ENCODE data around the gene NAB1.

NAB1 gene

DNA sequence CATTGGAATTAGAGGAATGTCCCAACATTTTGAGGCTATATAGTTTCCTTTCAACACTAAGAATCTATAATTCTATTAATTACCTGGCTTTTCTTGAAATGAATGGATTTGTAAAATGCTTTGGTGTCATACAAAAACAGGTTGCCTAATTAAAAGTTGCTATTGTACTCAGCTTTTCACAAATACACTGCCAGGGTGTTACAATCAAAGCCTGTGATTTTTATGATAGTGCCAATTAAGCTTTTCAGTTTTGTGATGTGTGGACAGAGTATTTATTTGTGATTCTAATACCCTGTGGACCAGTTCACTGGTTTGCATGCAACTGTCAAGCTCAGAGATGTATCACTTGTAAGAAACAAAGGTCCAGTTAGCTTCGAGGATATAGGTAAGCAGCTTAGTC, 71.8 kb downstream of the NAB1 start:
- H3K4ac ChIP-seq (ENCODE audit: low read depth in 1 of 2, low read length in 2 of 2) = no peak overlapping the region
- peaks cover 6% of the 10 kb centered on the region for H3K4me1 ChIP-seq (ENCODE audit: control insufficient read depth, insufficient read depth, low read depth, low read length)
- H4K91ac ChIP-seq (ENCODE audit: low read length) = no peak overlapping the region
- H3K27me3 ChIP-seq (ENCODE audit: control insufficient read depth in 1 of 2, insufficient read depth in 1 of 2, low read length in 2 of 2) = peaks cover 0 to 16% of the 10 kb centered on the region in 2 experiments
- no peak overlapping the region for H3K18ac ChIP-seq (ENCODE audit: low read depth in 1 of 2, low read length in 2 of 2)
- no peak overlapping the region for H2BK12ac ChIP-seq (ENCODE audit: low read length in 2 of 2)
- no peak overlapping the region for H3K14ac ChIP-seq (ENCODE audit: low read length in 2 of 2)
- DNase-seq = no peak
- H3K4me2 ChIP-seq (ENCODE audit: low read length, poor library complexity, severe bottlenecking) = no peak overlapping the region
- no peak overlapping the region for H2BK120ac ChIP-seq (ENCODE audit: low read depth, low read length)
- no peak overlapping the region for H4K8ac ChIP-seq (ENCODE audit: low read length)
- H2BK5ac ChIP-seq (ENCODE audit: low read depth, low read length, poor library complexity, severe bottlenecking) = no peak overlapping the region
- no peak overlapping the region for H2AK5ac ChIP-seq (ENCODE audit: low read length, severe bottlenecking)
- H3K4me3 ChIP-seq (ENCODE audit: insufficient read depth in 1 of 2, low read depth in 1 of 2, low read length in 2 of 2) = no peak overlapping the region
- H3K9ac ChIP-seq (ENCODE audit: low read length) = no peak overlapping the region
- H3K23ac ChIP-seq (ENCODE audit: low read length in 2 of 2) = no peak overlapping the region
- H3K36me3 ChIP-seq (ENCODE audit: control insufficient read depth in 1 of 2, insufficient read depth in 2 of 2, low read depth in 1 of 2, low read length in 2 of 2) = no peaks in the 10 kb centered on the region
- no peak overlapping the region for H2BK15ac ChIP-seq (ENCODE audit: low read depth, poor library complexity, severe bottlenecking)
- H2AFZ ChIP-seq (ENCODE audit: low read depth, low read length) = no peak overlapping the region
- H3K27ac ChIP-seq (ENCODE audit: low read length, poor library complexity, severe bottlenecking) = no peak overlapping the region
- WGBS = 86% methylated on average over 1 of the region's 1 CpG
- no peaks in the 10 kb centered on the region for H3K79me1 ChIP-seq (replicated peaks; ENCODE audit: low read length, poor library complexity, severe bottlenecking)
- no peaks in the 10 kb centered on the region for H3K9me3 ChIP-seq (ENCODE audit: control insufficient read depth, low read length)

- Histone ChIP-seq H3K4me1 (ENCODE audit: control insufficient read depth, insufficient read depth, low read depth, low read length) (peaks cover 6% of the 10 kb centered on the region), H2AFZ (ENCODE audit: low read depth, low read length) (no peak overlapping the region), H2BK120ac (ENCODE audit: low read depth, low read length) (no peak overlapping the region), H3K4ac (ENCODE audit: low read depth in 1 of 2, low read length in 2 of 2) (no peak overlapping the region), H3K9ac (ENCODE audit: low read length) (no peak overlapping the region), H2BK5ac (ENCODE audit: low read depth, low read length, poor library complexity, severe bottlenecking) (no peak overlapping the region), H4K8ac (ENCODE audit: low read length) (no peak overlapping the region), H2BK12ac (ENCODE audit: low read length in 2 of 2) (no peak overlapping the region), H3K27ac (ENCODE audit: low read length, poor library complexity, severe bottlenecking) (no peak overlapping the region), H3K23ac (ENCODE audit: low read length in 2 of 2) (no peak overlapping the region), H3K4me3 (ENCODE audit: insufficient read depth in 1 of 2, low read depth in 1 of 2, low read length in 2 of 2) (no peak overlapping the region), H3K79me1 (replicated peaks; ENCODE audit: low read length, poor library complexity, severe bottlenecking) (no peaks in the 10 kb centered on the region), H3K14ac (ENCODE audit: low read length in 2 of 2) (no peak overlapping the region), H2BK15ac (ENCODE audit: low read depth, poor library complexity, severe bottlenecking) (no peak overlapping the region), H2AK5ac (ENCODE audit: low read length, severe bottlenecking) (no peak overlapping the region), H4K91ac (ENCODE audit: low read length) (no peak overlapping the region), H3K36me3 (ENCODE audit: control insufficient read depth in 1 of 2, insufficient read depth in 2 of 2, low read depth in 1 of 2, low read length in 2 of 2) (no peaks in the 10 kb centered on the region), H3K18ac (ENCODE audit: low read depth in 1 of 2, low read length in 2 of 2) (no peak overlapping the region), H3K27me3 (ENCODE audit: control insufficient read depth in 1 of 2, insufficient read depth in 1 of 2, low read length in 2 of 2) (peaks cover 0 to 16% of the 10 kb centered on the region in 2 experiments), H3K4me2 (ENCODE audit: low read length, poor library complexity, severe bottlenecking) (no peak overlapping the region), H3K9me3 (ENCODE audit: control insufficient read depth, low read length) (no peaks in the 10 kb centered on the region)
- no peak for DNase-seq
- 96% methylated on average over 4 of the region's 4 CpGs for WGBS
Measured at GRCh38 chr2:190722061-190722759, 73.3 kb downstream of the NAB1 start.

GRCh38 chr2:190722835-190723234, 74.0 kb downstream of the NAB1 start:
- no peak overlapping the region for H2AK5ac ChIP-seq (ENCODE audit: low read length, severe bottlenecking)
- no peak overlapping the region for H4K91ac ChIP-seq (ENCODE audit: low read length)
- no peak overlapping the region for H2BK15ac ChIP-seq (ENCODE audit: low read depth, poor library complexity, severe bottlenecking)
- H3K18ac ChIP-seq (ENCODE audit: low read depth in 1 of 2, low read length in 2 of 2) = no peak overlapping the region
- DNase-seq = no peak
- H3K4me2 ChIP-seq (ENCODE audit: low read length, poor library complexity, severe bottlenecking) = no peak overlapping the region
- peaks cover 3% of the 10 kb centered on the region for H3K4me1 ChIP-seq (ENCODE audit: control insufficient read depth, insufficient read depth, low read depth, low read length)
- no peaks in the 10 kb centered on the region for H3K79me1 ChIP-seq (replicated peaks; ENCODE audit: low read length, poor library complexity, severe bottlenecking)
- H2BK120ac ChIP-seq (ENCODE audit: low read depth, low read length) = no peak overlapping the region
- H3K27me3 ChIP-seq (ENCODE audit: control insufficient read depth in 1 of 2, insufficient read depth in 1 of 2, low read length in 2 of 2) = peaks cover 0 to 9% of the 10 kb centered on the region in 2 experiments
- H2BK5ac ChIP-seq (ENCODE audit: low read depth, low read length, poor library complexity, severe bottlenecking) = no peak overlapping the region
- H3K4ac ChIP-seq (ENCODE audit: low read depth in 1 of 2, low read length in 2 of 2) = no peak overlapping the region
- H3K36me3 ChIP-seq (ENCODE audit: control insufficient read depth in 1 of 2, insufficient read depth in 2 of 2, low read depth in 1 of 2, low read length in 2 of 2) = no peaks in the 10 kb centered on the region
- no peaks in the 10 kb centered on the region for H3K9me3 ChIP-seq (ENCODE audit: control insufficient read depth, low read length)
- no peak overlapping the region for H3K27ac ChIP-seq (ENCODE audit: low read length, poor library complexity, severe bottlenecking)
- 93% methylated on average over 6 of the region's 6 CpGs for WGBS
- no peak overlapping the region for H3K9ac ChIP-seq (ENCODE audit: low read length)
- no peak overlapping the region for H4K8ac ChIP-seq (ENCODE audit: low read length)
- no peak overlapping the region for H2BK12ac ChIP-seq (ENCODE audit: low read length in 2 of 2)
- no peak overlapping the region for H2AFZ ChIP-seq (ENCODE audit: low read depth, low read length)
- H3K23ac ChIP-seq (ENCODE audit: low read length in 2 of 2) = no peak overlapping the region
- no peak overlapping the region for H3K4me3 ChIP-seq (ENCODE audit: insufficient read depth in 1 of 2, low read depth in 1 of 2, low read length in 2 of 2)
- H3K14ac ChIP-seq (ENCODE audit: low read length in 2 of 2) = no peak overlapping the region

DNA sequence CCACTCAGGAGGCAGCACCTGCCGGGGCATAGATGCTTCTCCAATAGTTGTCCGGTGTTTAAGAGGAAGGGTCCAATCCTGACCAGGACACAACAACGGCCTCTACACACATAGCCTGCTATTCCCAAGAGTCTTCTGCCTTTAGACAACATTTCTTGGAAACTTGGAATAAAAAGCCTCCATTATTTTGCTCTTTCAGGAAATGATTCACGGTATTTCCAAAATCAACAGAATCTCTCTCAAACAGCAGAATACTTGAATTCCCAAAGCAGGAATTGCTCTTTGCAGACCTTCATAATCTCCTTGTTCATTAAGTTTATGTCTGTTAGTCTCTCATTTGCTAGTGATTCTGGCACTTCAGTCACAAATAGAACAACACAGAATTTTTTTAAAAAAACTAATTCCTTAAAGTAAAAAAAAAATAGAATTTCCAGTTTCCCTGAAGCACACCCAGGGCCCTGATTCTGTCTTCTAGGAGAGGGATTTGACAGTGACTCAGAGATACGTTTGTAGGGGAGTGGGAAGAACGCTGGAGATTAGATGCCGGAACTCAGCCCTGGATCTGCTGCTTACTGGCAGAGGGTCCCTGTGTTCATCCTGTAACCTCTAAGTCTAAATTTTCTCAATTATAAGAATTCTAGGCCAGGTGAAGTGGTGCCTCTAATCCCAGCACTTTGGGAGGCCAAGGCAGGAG, 74.7 kb downstream of the NAB1 start:
- WGBS = 67% methylated on average over 6 of the region's 7 CpGs
- no peak overlapping the region for H2AFZ ChIP-seq (ENCODE audit: low read depth, low read length)
- no peak overlapping the region for H4K8ac ChIP-seq (ENCODE audit: low read length)

More for the DNA sequence above, 74.7 kb downstream of the NAB1 start:
- Histone ChIP-seq H3K4ac (ENCODE audit: low read depth in 1 of 2, low read length in 2 of 2) (no peak overlapping the region), H3K9ac (ENCODE audit: low read length) (peak overlapping the region; percentile 16), H2BK5ac (ENCODE audit: low read depth, low read length, poor library complexity, severe bottlenecking) (no peak overlapping the region), H3K18ac (ENCODE audit: low read depth in 1 of 2, low read length in 2 of 2) (no peak overlapping the region), H3K27ac (ENCODE audit: low read length, poor library complexity, severe bottlenecking) (no peak overlapping the region), H2AK5ac (ENCODE audit: low read length, severe bottlenecking) (no peak overlapping the region), H3K4me1 (ENCODE audit: control insufficient read depth, insufficient read depth, low read depth, low read length) (peaks cover 2% of the 10 kb centered on the region), H3K9me3 (ENCODE audit: control insufficient read depth, low read length) (no peaks in the 10 kb centered on the region), H2BK120ac (ENCODE audit: low read depth, low read length) (no peak overlapping the region), H3K27me3 (ENCODE audit: control insufficient read depth in 1 of 2, insufficient read depth in 1 of 2, low read length in 2 of 2) (peaks cover 0 to 7% of the 10 kb centered on the region in 2 experiments), H3K4me2 (ENCODE audit: low read length, poor library complexity, severe bottlenecking) (no peak overlapping the region), H2BK15ac (ENCODE audit: low read depth, poor library complexity, severe bottlenecking) (no peak overlapping the region), H2BK12ac (ENCODE audit: low read length in 2 of 2) (no peak overlapping the region), H3K4me3 (ENCODE audit: insufficient read depth in 1 of 2, low read depth in 1 of 2, low read length in 2 of 2) (no peak overlapping the region), H3K36me3 (ENCODE audit: control insufficient read depth in 1 of 2, insufficient read depth in 2 of 2, low read depth in 1 of 2, low read length in 2 of 2) (no peaks in the 10 kb centered on the region), H4K91ac (ENCODE audit: low read length) (no peak overlapping the region), H3K79me1 (replicated peaks; ENCODE audit: low read length, poor library complexity, severe bottlenecking) (no peaks in the 10 kb centered on the region), H3K14ac (ENCODE audit: low read length in 2 of 2) (no peak overlapping the region), H3K23ac (ENCODE audit: low read length in 2 of 2) (no peak overlapping the region)
- no peak for DNase-seq

Measured in mesenchymal stem cell (in vitro differentiated cells and primary cell).